NCI-H1930 (cell line): ENCODE measurements around the gene FCHSD2.

Source experiments
- DNase-seq, 2 experiments: peaks; one replicate each; lab custom pipeline; 2025; lab: John Stamatoyannopoulos, UW

Gene FCHSD2

DNA sequence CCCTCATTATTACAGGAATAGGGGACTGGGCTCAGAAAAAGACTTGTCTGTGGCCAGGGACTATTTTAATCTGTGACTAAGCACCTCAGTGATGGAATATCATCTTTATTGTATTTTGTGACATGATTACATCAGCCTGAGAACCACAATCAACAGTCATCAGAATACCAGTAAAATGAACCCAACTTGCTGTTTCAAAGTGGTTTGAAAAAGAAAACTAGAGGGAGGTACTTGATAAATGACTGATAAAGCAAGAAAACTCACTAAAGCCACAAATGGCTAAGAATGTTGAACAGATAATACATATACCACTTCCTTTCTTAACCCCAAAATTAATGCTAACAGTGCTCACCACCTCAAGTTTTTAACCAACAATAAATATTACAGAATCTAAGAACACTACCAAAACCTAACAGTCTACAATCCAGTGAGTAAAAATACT is 172.2 kb downstream of the FCHSD2 start:
- no peak for DNase-seq

- no peak for DNase-seq
Measured at GRCh38 chr11:72968390-72968789, 173.7 kb downstream of the FCHSD2 start.

- DNase-seq: no peak
Measured at GRCh38 chr11:72965672-72966071, 176.4 kb downstream of the FCHSD2 start.

GRCh38 chr11:72962717-72963116 is 179.4 kb downstream of the FCHSD2 start:
- no peak for DNase-seq

GRCh38 chr11:72962084-72962483 is 180.0 kb downstream of the FCHSD2 start:
- DNase-seq: no peak

GRCh38 chr11:72959998-72960731 is 182.0 kb downstream of the FCHSD2 start:
- no peak for DNase-seq

GRCh38 chr11:72958791-72959190 is 183.3 kb downstream of the FCHSD2 start:
- DNase-seq: no peak

GRCh38 chr11:72955466-72955865 is 186.7 kb downstream of the FCHSD2 start:
- no peak for DNase-seq

- no peak for DNase-seq
Measured at GRCh38 chr11:72954860-72955259, 187.3 kb downstream of the FCHSD2 start.

- no peak for DNase-seq
Measured at GRCh38 chr11:72953637-72954036, 188.5 kb downstream of the FCHSD2 start.

GRCh38 chr11:72951888-72952287 is 190.2 kb downstream of the FCHSD2 start:
- DNase-seq: no peak

GRCh38 chr11:72951193-72951592 is 190.9 kb downstream of the FCHSD2 start:
- no peak for DNase-seq

- DNase-seq: no peak
Measured at GRCh38 chr11:72950685-72951084, 191.4 kb downstream of the FCHSD2 start.

GRCh38 chr11:72947229-72947628 is 194.9 kb downstream of the FCHSD2 start:
- no peak for DNase-seq

- no peak for DNase-seq
Measured at GRCh38 chr11:72943664-72944063, 198.5 kb downstream of the FCHSD2 start.

GRCh38 chr11:72940417-72940816 is 201.7 kb downstream of the FCHSD2 start:
- DNase-seq: no peak

- DNase-seq: no peak
Measured at GRCh38 chr11:72939031-72939430, 203.1 kb downstream of the FCHSD2 start.

- no peak for DNase-seq
Measured at GRCh38 chr11:72937439-72937838, 204.7 kb downstream of the FCHSD2 start.

DNA sequence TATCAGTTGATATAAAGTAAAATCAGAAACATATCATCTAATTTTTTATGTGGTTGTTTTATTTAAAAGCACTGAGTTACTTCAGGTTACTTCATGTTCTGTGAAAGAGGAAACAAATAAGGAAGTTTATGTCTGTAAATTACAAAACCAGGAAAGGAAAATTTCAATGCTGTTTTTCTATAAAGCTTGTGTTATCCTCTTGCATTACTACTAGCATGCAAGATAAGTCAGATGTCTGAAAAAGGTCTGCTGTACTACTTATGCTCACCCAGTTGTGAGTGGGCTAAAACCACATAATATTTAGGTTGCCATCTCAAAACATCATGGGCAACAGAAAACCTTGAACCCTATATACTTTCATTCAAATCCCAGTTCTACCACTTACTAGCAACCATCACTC is 206.4 kb downstream of the FCHSD2 start:
- no peak for DNase-seq

DNA sequence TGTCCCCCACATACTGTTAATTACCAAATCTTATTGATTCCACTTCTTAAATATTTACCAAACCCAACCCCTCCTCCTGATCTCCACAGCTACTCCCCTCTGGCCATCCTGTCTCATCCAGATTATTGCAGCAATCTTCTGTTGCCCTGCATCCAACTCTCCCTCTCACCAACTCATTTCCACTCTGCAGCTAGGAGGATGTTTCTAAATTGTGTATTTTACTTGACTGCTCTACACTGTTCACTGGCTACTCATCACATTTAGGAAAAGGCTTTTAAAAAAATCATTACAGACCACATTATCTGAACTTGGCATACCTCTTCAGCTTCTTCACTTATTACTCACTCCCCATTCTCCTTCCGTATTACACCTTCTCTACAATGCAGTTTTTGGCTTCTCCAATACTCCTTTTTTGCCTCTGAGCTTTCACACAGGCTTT is 210.0 kb downstream of the FCHSD2 start:
- DNase-seq: no peak

DNA sequence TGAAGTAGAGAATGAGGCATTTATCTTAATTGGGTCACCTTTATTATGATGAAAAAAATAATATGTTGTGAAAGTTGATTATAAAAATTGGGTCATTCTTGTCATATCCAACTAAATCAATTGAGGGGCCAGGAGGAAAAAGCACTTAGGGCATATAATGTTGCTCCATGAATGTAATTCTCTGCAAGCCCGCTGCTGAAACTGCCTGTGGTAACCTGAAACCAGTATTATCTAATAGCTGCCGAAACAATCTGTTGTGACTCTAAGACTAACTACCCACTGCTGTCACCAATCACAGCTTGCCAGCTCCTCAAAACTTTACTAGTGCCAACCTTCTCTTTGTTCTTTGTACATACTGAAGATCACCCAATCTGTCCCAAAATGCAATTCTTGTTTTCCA is 212.1 kb downstream of the FCHSD2 start:
- no peak for DNase-seq

DNA sequence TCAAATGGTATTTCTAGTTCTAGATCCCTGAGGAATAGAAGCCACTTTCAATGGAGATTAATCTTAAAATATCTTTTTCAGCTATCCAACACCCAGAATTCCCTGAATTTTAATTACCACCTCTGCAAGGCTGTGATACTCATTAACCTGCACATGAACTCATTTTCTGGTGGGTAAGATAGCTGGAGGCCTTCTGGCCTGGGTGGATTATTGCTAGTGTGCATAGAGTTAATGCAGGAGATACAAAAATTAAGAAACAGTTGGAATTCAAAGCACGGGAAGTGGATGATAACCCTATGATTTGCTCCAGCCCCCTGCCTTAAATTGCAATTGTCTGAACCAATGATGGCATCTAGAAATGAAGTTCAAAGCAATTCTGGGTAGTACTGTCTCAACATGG is 212.9 kb downstream of the FCHSD2 start:
- DNase-seq: no peak

DNA sequence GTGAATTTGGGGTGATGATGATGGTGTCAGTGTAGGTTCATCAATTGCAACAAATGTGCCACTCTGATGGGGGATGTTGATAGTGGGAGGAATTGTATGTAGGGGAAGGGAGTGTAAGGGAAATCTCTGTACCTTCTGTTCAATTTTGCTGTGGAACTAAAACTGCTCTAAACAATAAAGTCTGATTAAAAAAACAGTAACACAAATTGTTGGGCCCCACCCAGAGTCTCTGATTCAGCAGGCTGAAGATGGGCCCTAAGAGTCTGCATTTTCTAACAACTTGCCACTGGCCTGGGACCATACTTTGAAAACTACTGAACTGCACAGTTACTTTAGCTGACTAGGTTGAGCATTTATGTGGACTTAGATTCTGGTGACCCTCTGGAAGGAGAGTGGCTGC is 214.7 kb downstream of the FCHSD2 start:
- DNase-seq: no peak

DNA sequence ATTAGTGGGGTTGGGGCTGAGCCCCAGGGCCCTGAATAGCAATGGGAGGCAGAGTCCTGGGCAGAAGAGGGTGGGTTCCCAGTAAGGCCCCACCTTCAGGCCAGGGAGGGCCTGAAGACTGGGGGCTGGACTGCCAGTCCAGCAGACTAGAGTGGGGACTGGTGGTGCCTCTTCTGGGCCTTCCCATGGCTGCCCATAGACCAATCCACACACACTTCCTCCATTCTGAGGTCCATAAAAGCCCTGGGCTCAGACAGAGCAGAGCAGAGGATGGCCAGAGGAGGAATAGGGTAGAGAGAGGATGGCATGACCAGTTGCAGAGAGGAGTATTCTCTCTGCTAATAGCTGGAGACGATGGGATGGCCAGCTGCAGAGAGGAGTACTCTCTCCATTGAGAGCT is 216.0 kb downstream of the FCHSD2 start:
- no peak for DNase-seq
